ENCODE results near the gene TMPRSS7. TPM values are rescaled to one million over a fixed set of nuclear protein-coding genes. Genes with fewer than 3 reads are reported as not detected.

Gene TMPRSS7
- total RNA-seq, 1 donor from 2014 or later, result not detected

- no peak overlapping the region for H3K27ac Mint-ChIP-seq
- intact Hi-C loops (cut with micrococcal nuclease), result loop anchor here (5.0 kb wide), 1 partner anchor 418 kb away; no protein-coding TSS in a partner anchor
- no peaks in the 10 kb centered on the region for H3K9me3 Mint-ChIP-seq
- peaks cover 35% of the 10 kb centered on the region for H3K4me1 Mint-ChIP-seq
- H3K36me3 Mint-ChIP-seq (ENCODE audit: low read depth), result peaks cover 43% of the 10 kb centered on the region
- no peak overlapping the region for H3K4me3 Mint-ChIP-seq
- DNase-seq, result no peak
- no peaks in the 10 kb centered on the region for H3K27me3 Mint-ChIP-seq
Observed at GRCh38 chr3:112114576-112115160, 80.1 kb downstream of the TMPRSS7 start.

- Mint-ChIP-seq H3K27me3 (no peaks in the 10 kb centered on the region), H3K27ac (peak overlapping the region; percentile 39), H3K36me3 (ENCODE audit: low read depth) (peaks cover 44% of the 10 kb centered on the region), H3K4me3 (no peak overlapping the region), H3K4me1 (peaks cover 40% of the 10 kb centered on the region), H3K9me3 (no peaks in the 10 kb centered on the region)
- DNase-seq, result no peak
- intact Hi-C loops (cut with micrococcal nuclease), result no loop called here
Observed at GRCh38 chr3:112115161-112115739, 80.7 kb downstream of the TMPRSS7 start.

- intact Hi-C loops (cut with micrococcal nuclease), result no loop called here
- Mint-ChIP-seq H3K4me1 (peaks cover 45% of the 10 kb centered on the region), H3K9me3 (no peaks in the 10 kb centered on the region), H3K27ac (no peak overlapping the region), H3K27me3 (no peaks in the 10 kb centered on the region), H3K36me3 (ENCODE audit: low read depth) (peaks cover 45% of the 10 kb centered on the region), H3K4me3 (no peak overlapping the region)
- no peak for DNase-seq
Observed at GRCh38 chr3:112115806-112116383, 81.4 kb downstream of the TMPRSS7 start.

GRCh38 chr3:112116748-112117186 is 82.2 kb downstream of the TMPRSS7 start:
- no peak overlapping the region for H3K27ac Mint-ChIP-seq
- H3K4me1 Mint-ChIP-seq, result peaks cover 45% of the 10 kb centered on the region
- H3K36me3 Mint-ChIP-seq (ENCODE audit: low read depth), result peaks cover 43% of the 10 kb centered on the region
- DNase-seq, result no peak
- H3K9me3 Mint-ChIP-seq, result no peaks in the 10 kb centered on the region
- H3K27me3 Mint-ChIP-seq, result no peaks in the 10 kb centered on the region
- intact Hi-C loops (cut with micrococcal nuclease), result no loop called here
- H3K4me3 Mint-ChIP-seq, result no peak overlapping the region

GRCh38 chr3:112117415-112117814 is 82.9 kb downstream of the TMPRSS7 start:
- intact Hi-C loops (cut with micrococcal nuclease), result no loop called here
- Mint-ChIP-seq H3K27me3 (no peaks in the 10 kb centered on the region), H3K27ac (no peak overlapping the region), H3K36me3 (ENCODE audit: low read depth) (peaks cover 40% of the 10 kb centered on the region), H3K4me3 (no peak overlapping the region), H3K9me3 (no peaks in the 10 kb centered on the region), H3K4me1 (peaks cover 41% of the 10 kb centered on the region)
- no peak for DNase-seq

- no peak for DNase-seq
- intact Hi-C loops (cut with micrococcal nuclease), result no loop called here
- H3K27me3 Mint-ChIP-seq, result no peaks in the 10 kb centered on the region
- H3K9me3 Mint-ChIP-seq, result no peaks in the 10 kb centered on the region
- H3K27ac Mint-ChIP-seq, result no peak overlapping the region
- H3K4me1 Mint-ChIP-seq, result peaks cover 39% of the 10 kb centered on the region
- H3K36me3 Mint-ChIP-seq (ENCODE audit: low read depth), result peaks cover 41% of the 10 kb centered on the region
- no peak overlapping the region for H3K4me3 Mint-ChIP-seq
Observed at GRCh38 chr3:112117841-112118571, 83.5 kb downstream of the TMPRSS7 start.

GRCh38 chr3:112119962-112120836 is 85.7 kb downstream of the TMPRSS7 start:
- Mint-ChIP-seq H3K4me1 (peaks cover 34% of the 10 kb centered on the region), H3K4me3 (peak overlapping the region; percentile 21)
- intact Hi-C loops (cut with micrococcal nuclease), result no loop called here

GRCh38 chr3:112121577-112122547 is 87.3 kb downstream of the TMPRSS7 start:
- no peak for DNase-seq
- Mint-ChIP-seq H3K4me3 (no peak overlapping the region), H3K36me3 (ENCODE audit: low read depth) (peaks cover 52% of the 10 kb centered on the region), H3K27me3 (no peaks in the 10 kb centered on the region), H3K4me1 (peaks cover 48% of the 10 kb centered on the region), H3K27ac (no peak overlapping the region), H3K9me3 (no peaks in the 10 kb centered on the region)
- intact Hi-C loops (cut with micrococcal nuclease), result no loop called here

More at GRCh38 chr3:112119962-112120836, 85.7 kb downstream of the TMPRSS7 start:
- DNase-seq, result peak; percentile 64
- Mint-ChIP-seq H3K27ac (peak overlapping the region; percentile 10), H3K27me3 (no peaks in the 10 kb centered on the region), H3K36me3 (ENCODE audit: low read depth) (peaks cover 46% of the 10 kb centered on the region), H3K9me3 (no peaks in the 10 kb centered on the region)

GRCh38 chr3:112122870-112123269 is 88.3 kb downstream of the TMPRSS7 start:
- Mint-ChIP-seq H3K4me3 (no peak overlapping the region), H3K27me3 (no peaks in the 10 kb centered on the region), H3K4me1 (peaks cover 55% of the 10 kb centered on the region), H3K36me3 (ENCODE audit: low read depth) (peaks cover 42% of the 10 kb centered on the region), H3K9me3 (no peaks in the 10 kb centered on the region), H3K27ac (no peak overlapping the region)
- DNase-seq, result no peak
- intact Hi-C loops (cut with micrococcal nuclease), result no loop called here

GRCh38 chr3:112123548-112123947 is 89.0 kb downstream of the TMPRSS7 start:
- no peaks in the 10 kb centered on the region for H3K9me3 Mint-ChIP-seq
- peaks cover 56% of the 10 kb centered on the region for H3K4me1 Mint-ChIP-seq
- H3K27ac Mint-ChIP-seq, result no peak overlapping the region
- no peak for DNase-seq
- H3K36me3 Mint-ChIP-seq (ENCODE audit: low read depth), result peaks cover 41% of the 10 kb centered on the region
- H3K27me3 Mint-ChIP-seq, result no peaks in the 10 kb centered on the region
- no peak overlapping the region for H3K4me3 Mint-ChIP-seq
- intact Hi-C loops (cut with micrococcal nuclease), result no loop called here

GRCh38 chr3:112124907-112125607 is 90.5 kb downstream of the TMPRSS7 start:
- H3K9me3 Mint-ChIP-seq, result no peaks in the 10 kb centered on the region
- no peak overlapping the region for H3K4me3 Mint-ChIP-seq
- peaks cover 59% of the 10 kb centered on the region for H3K4me1 Mint-ChIP-seq
- no peak for DNase-seq
- intact Hi-C loops (cut with micrococcal nuclease), result no loop called here
- H3K27me3 Mint-ChIP-seq, result no peaks in the 10 kb centered on the region
- no peak overlapping the region for H3K27ac Mint-ChIP-seq
- peaks cover 46% of the 10 kb centered on the region for H3K36me3 Mint-ChIP-seq (ENCODE audit: low read depth)

- Mint-ChIP-seq H3K27me3 (no peaks in the 10 kb centered on the region), H3K36me3 (ENCODE audit: low read depth) (peaks cover 43% of the 10 kb centered on the region), H3K9me3 (no peaks in the 10 kb centered on the region), H3K4me3 (peak overlapping the region; percentile 71), H3K4me1 (peaks cover 58% of the 10 kb centered on the region), H3K27ac (peak overlapping the region; percentile 60)
- intact Hi-C loops (cut with micrococcal nuclease), result no loop called here
- DNase-seq, result no peak
Observed at GRCh38 chr3:112126511-112126911, 92.0 kb downstream of the TMPRSS7 start.
